GM12878 (cell line): ENCODE results near the gene MAOA. TPM values are rescaled to one million over a fixed set of nuclear protein-coding genes. Genes with fewer than 3 reads are reported as not detected.

Source experiments
- ATAC-seq: fragments of 200-7000 bp; cut with Tn5 transposase; 3 replicates; pipeline ENCODE4 v1.9.1; 2020; ENCODE audit warnings: mild to moderate bottlenecking, moderate library complexity
- BruUV-seq: library from RNA; stranded (reverse); fragments of 400-500 nt; replicated peaks from 2 replicates; lab custom pipeline; 2021; lab: Mats Ljungman, UMichigan
- CTCF ChIA-PET: fragments of 300-600 bp; sonication (Branson Sonifier 250); formaldehyde crosslinking; extraction: SDS; loops from one replicate; lab custom pipeline; 2021; ENCODE audit warnings: inconsistent platforms; lab: Yijun Ruan, JAX
- POLR2A ChIA-PET: fragments of 350-600 bp; formaldehyde crosslinking; extraction: SDS; loops from one replicate; lab custom pipeline; 2021; ENCODE audit warnings: inconsistent platforms; lab: Charles Lee
- RAD21 ChIA-PET: fragments of 300-600 bp; sonication (Branson Sonifier 250); formaldehyde crosslinking; loops from one replicate; lab custom pipeline; 2023; ENCODE audit warnings: antibody characterized with exemption; ENCODE audit not compliant: unreplicated experiment; lab: Charles Lee
- SMC1A ChIA-PET: fragments of 300-600 bp; sonication (Branson Sonifier 250); formaldehyde crosslinking; loops from one replicate; lab custom pipeline; 2023; ENCODE audit not compliant: unreplicated experiment, uncharacterized antibody; lab: Charles Lee
- DNase-seq: peaks from one replicate; pipeline ENCODE4 v3.0.0-alpha.2; 2011; ENCODE audit warnings: low read depth, low spot score
- FAIRE-seq: peaks from 3 replicates; lab custom pipeline; 2011; peaks lifted over from hg19 to GRCh38; lab: Jason Lieb, UNC
- H2AFZ ChIP-seq: 2 replicates; pipeline ENCODE4 v1.6.0; 2011; ENCODE audit warnings: low read depth, low read length, control low read depth; ENCODE audit not compliant: control insufficient read depth
- H3K27ac ChIP-seq: 2 replicates; pipeline ENCODE4 v1.5.1; 2011; ENCODE audit warnings: control low read depth; ENCODE audit not compliant: control insufficient read depth, insufficient read depth
- H3K27me3 ChIP-seq, 2 experiments: replicated peaks in 1 of 2; 2 replicates each; pipeline versions ENCODE4 v1.6.0 to v1.6.1; 2011; ENCODE audit warnings: low read length in 1 of 2; ENCODE audit not compliant: control insufficient read depth in 2 of 2, insufficient read depth in 2 of 2
- H3K36me3 ChIP-seq, 2 experiments: 2 replicates each; pipeline ENCODE4 v1.5.1; 2011; ENCODE audit warnings: low read length in 1 of 2; ENCODE audit not compliant: control insufficient read depth in 2 of 2, insufficient read depth in 2 of 2
- H3K4me1 ChIP-seq: 2 replicates; pipeline ENCODE4 v1.6.1; 2011; ENCODE audit warnings: mild to moderate bottlenecking, low read length, moderate library complexity, mixed read lengths; ENCODE audit not compliant: control insufficient read depth, insufficient read depth
- H3K4me2 ChIP-seq: 2 replicates; pipeline ENCODE4 v1.6.0; 2011; ENCODE audit warnings: control low read depth; ENCODE audit not compliant: control insufficient read depth, insufficient read depth
- H3K4me3 ChIP-seq: fragments of 200-600 bp; sonication (generic); 2 replicates; pipeline ENCODE4 v1.5.1; 2016
- H3K79me2 ChIP-seq: 2 replicates; pipeline ENCODE4 v1.6.0; 2011; ENCODE audit warnings: low read length; ENCODE audit not compliant: control insufficient read depth, insufficient read depth
- H3K9ac ChIP-seq: 2 replicates; pipeline ENCODE4 v1.8.0; 2011; ENCODE audit warnings: low read length, control low read depth, mixed read lengths; ENCODE audit not compliant: control insufficient read depth, insufficient read depth
- H3K9me3 ChIP-seq: replicated peaks from 3 replicates; pipeline ENCODE4 v1.5.1; 2011; ENCODE audit warnings: mild to moderate bottlenecking, low read length; ENCODE audit not compliant: control insufficient read depth, insufficient read depth
- H4K20me1 ChIP-seq: 2 replicates; pipeline ENCODE4 v1.6.0; 2011; ENCODE audit not compliant: control insufficient read depth, insufficient read depth
- ATF7 ChIP-seq: fragments of 450-650 bp; IDR thresholded peaks from 2 replicates; pipeline ENCODE4 v1.6.1; 2016; ENCODE audit warnings: low read depth, mild to moderate bottlenecking
- BCLAF1 ChIP-seq: fragments of 450-650 bp; IDR thresholded peaks from 2 replicates; pipeline ENCODE4 v1.6.1; 2017; ENCODE audit warnings: antibody characterized with exemption, mild to moderate bottlenecking, moderate library complexity
- CHD2 ChIP-seq: IDR thresholded peaks from 2 replicates; pipeline ENCODE4 v1.6.1; 2011; ENCODE audit warnings: low read depth, low read length, improper control_type of control experiment, borderline replicate concordance
- CREM ChIP-seq: IDR thresholded peaks from 2 replicates; pipeline ENCODE4 v1.6.1; 2014; ENCODE audit warnings: antibody characterized with exemption, low read depth
- CTCF ChIP-seq, 3 experiments: IDR thresholded peaks in 2 of 3; conservative IDR thresholded peaks in 1 of 3; 2 replicates each; pipeline ENCODE4 v1.5.1; 2011; ENCODE audit warnings: low read depth in 3 of 3, low read length in 3 of 3, mild to moderate bottlenecking in 3 of 3, control low read depth in 2 of 3, moderate library complexity in 2 of 3, inconsistent platforms in 1 of 3, mixed read lengths in 1 of 3; ENCODE audit not compliant: control insufficient read depth in 2 of 3, insufficient read depth in 1 of 3; ENCODE audit errors: extremely low read depth in 1 of 3
- GATAD2B ChIP-seq: fragments of 450-650 bp; conservative IDR thresholded peaks from 2 replicates; pipeline ENCODE4 v1.6.1; 2017; ENCODE audit warnings: low read depth, mild to moderate bottlenecking, moderate library complexity
- HDGF ChIP-seq: fragments of 450-650 bp; IDR thresholded peaks from 2 replicates; pipeline ENCODE4 v1.6.1; 2016; ENCODE audit warnings: antibody characterized with exemption
- KAT2A ChIP-seq: conservative IDR thresholded peaks from 2 replicates; pipeline ENCODE4 v1.6.1; 2011; ENCODE audit warnings: low read depth, low read length; ENCODE audit not compliant: control insufficient read depth
- MXI1 ChIP-seq: fragments of 150-350 bp; IDR thresholded peaks from 2 replicates; pipeline ENCODE4 v1.6.1; 2011; ENCODE audit warnings: low read depth, mild to moderate bottlenecking, inconsistent platforms, low read length, improper control_type of control experiment
- NBN ChIP-seq: fragments of 450-650 bp; IDR thresholded peaks from 2 replicates; pipeline ENCODE4 v1.6.1; 2016
- SIX5 ChIP-seq: IDR thresholded peaks from 2 replicates; pipeline ENCODE4 v1.6.1; 2011; ENCODE audit warnings: mild to moderate bottlenecking, low read depth, low read length, moderate library complexity; ENCODE audit not compliant: severe bottlenecking
- SKIL ChIP-seq: fragments of 450-650 bp; IDR thresholded peaks from 2 replicates; pipeline ENCODE4 v1.6.1; 2017; ENCODE audit warnings: mild to moderate bottlenecking, low read depth, inconsistent platforms; ENCODE audit not compliant: poor library complexity, severe bottlenecking
- SUPT20H ChIP-seq: IDR thresholded peaks from 2 replicates; pipeline ENCODE4 v1.6.1; 2011; ENCODE audit warnings: low read depth, mild to moderate bottlenecking, low read length, moderate library complexity, borderline replicate concordance; ENCODE audit not compliant: control insufficient read depth
- TCF12 ChIP-seq: IDR thresholded peaks from 2 replicates; pipeline ENCODE4 v1.6.1; 2011; ENCODE audit warnings: low read depth, mild to moderate bottlenecking, low read length
- WGBS: methylation state at CpG from one replicate; pipeline ENCODE4 v1.1.6; 2016; ENCODE audit warnings: low lambda C conversion rate; ENCODE audit not compliant: insufficient replicate concordance, insufficient coverage; ENCODE audit errors: missing lambda C conversion rate; 5-methylcytosine and 5-hydroxymethylcytosine counted together
- in situ Hi-C: fragments of 300-500 bp; cut with MboI; formaldehyde crosslinking; loops from 9 replicates; pipeline ENCODE4 v1.14.3; 2018; ENCODE audit warnings: mixed read lengths
- intact Hi-C: fragments of 100-400 bp; cut with micrococcal nuclease; formaldehyde crosslinking; loops from one replicate; pipeline ENCODE4 v1.14.2; 2022; ENCODE audit not compliant: unreplicated experiment
- polyA plus RNA-seq, 11 experiments: library from polyadenylated mRNA; depleted of rRNA in 4 of 11; unstranded in 6 of 11; stranded (reverse) in 5 of 11; fragments of >200 nt; fragmentation: Nextera tagmentation in 4 of 11; fragmentation: Illumina TruSeq in 1 of 11; extraction: Ambion mirVana in 4 of 11; extraction: Trizol in 1 of 11; gene quantifications; 1 replicate in 1 of 11; 2 replicates in 10 of 11; pipeline versions ENCODE4 v1.2.1 to v1.2.3, GENCODE V29; 2011 to 2016; ENCODE audit warnings: inconsistent platforms in 2 of 11, missing spikeins in 2 of 11, low read depth in 1 of 11
- total RNA-seq, 4 experiments: library from RNA; depleted of rRNA in 3 of 4; stranded (reverse); fragments of >200 nt in 3 of 4; fragmentation: Illumina TruSeq in 1 of 4; extraction: Trizol in 1 of 4; gene quantifications; 2 replicates each; pipeline versions ENCODE4 v1.2.1 to v1.2.3, GENCODE V29; 2013 to 2021

The MAOA gene
- total and polyA plus RNA-seq, 10 of the 15 experiments (the other 5 are each of a cell fraction or from before 2014, with no cell fraction given), result 0.02 to 0.51 (median 0.08) TPM; not detected in 7

GRCh38 chrX:43646800-43647199 is 9.3 kb upstream of the MAOA start (continued):
- TF ChIP-seq SUPT20H, result no peak

GRCh38 chrX:43654431-43655150 is 1.5 kb upstream of the MAOA start:
- SMC1A ChIA-PET, result no interaction called here
- intact Hi-C loops (no loop called here), in situ Hi-C loops (no loop called here)
- H3K9ac ChIP-seq, result peak overlapping the region; percentile 44; the same call in 1 of the 2 replicates
- FAIRE-seq (no peak), ATAC-seq (peak; percentile 100), DNase-seq (peak; percentile 19)
- H3K36me3 ChIP-seq, result no peaks in the 10 kb centered on the region
- WGBS, result 37% methylated on average over 36 of the region's 57 CpGs
- H3K4me1 ChIP-seq, result no peaks in the 10 kb centered on the region
- no peaks in the 10 kb centered on the region for H4K20me1 ChIP-seq
- POLR2A ChIA-PET, result no interaction called here
- H3K4me3 ChIP-seq, result no peak overlapping the region; the same call in 1 of the 2 replicates
- H3K9me3 ChIP-seq, result no peaks in the 10 kb centered on the region; the same call in 2 of the 3 replicates
- peak overlapping the region; percentile 71 for H2AFZ ChIP-seq
- RAD21 ChIA-PET, result no interaction called here
- CTCF ChIA-PET, result no interaction called here
- H3K4me2 ChIP-seq, result peak overlapping the region; percentile 59; the same call in 1 of the 2 replicates
- H3K79me2 ChIP-seq, result no peaks in the 10 kb centered on the region
- H3K27ac ChIP-seq, result no peak overlapping the region
- no TSS peak for BruUV-seq
- H3K27me3 ChIP-seq, result no peaks in the 10 kb centered on the region
- TF ChIP-seq GATAD2B, result no peak
- no peak for TF ChIP-seq KAT2A
- no peak for TF ChIP-seq MXI1
- TF ChIP-seq BCLAF1, result peak; percentile 90
- TF ChIP-seq CTCF (IDR thresholded peaks at IDR 0.05 in 2 of 3, conservative IDR thresholded peaks at IDR 0.05 in 1 of 3; ENCODE audit: control insufficient read depth in 2 of 3, extremely low read depth in 1 of 3, insufficient read depth in 1 of 3, low read depth in 3 of 3, low read length in 3 of 3), result 0 out of 6 replicates have a peak, but pooled peaks of 1 of the 3 experiments have one; percentile 5
- TF ChIP-seq TCF12, result no peak
- no peak for TF ChIP-seq HDGF
- peak; percentile 57; the same call in 1 of the 2 replicates for TF ChIP-seq NBN
- peak; percentile 18 for TF ChIP-seq SIX5
- TF ChIP-seq ATF7, result peak; percentile 99
- 0 out of 2 replicates have a peak, but pooled peaks have one; percentile 40 for TF ChIP-seq CREM
- no peak for TF ChIP-seq CHD2
- peak; percentile 36 for TF ChIP-seq SKIL
